Measurements from ENCODE around the gene STK33. TPM values are rescaled to one million over a fixed set of nuclear protein-coding genes. Genes with fewer than 3 reads are reported as not detected.

STK33 gene
- polyA plus RNA-seq, 1 donor from 2014 or later: 13.9 TPM

- Histone ChIP-seq H3K9me3 (ENCODE audit: low read length) (no peaks in the 10 kb centered on the region), H3K27ac (ENCODE audit: low read length) (no peak overlapping the region), H3K9me2 (ENCODE audit: insufficient read depth, low read length) (no peaks in the 10 kb centered on the region), H3K4me2 (ENCODE audit: low read length) (no peak overlapping the region), H3K9ac (ENCODE audit: low read length) (no peak overlapping the region), H3K4me3 (ENCODE audit: low read length) (no peak overlapping the region), H2AFZ (ENCODE audit: low read depth, low read length) (no peak overlapping the region), H3K79me2 (replicated peaks; ENCODE audit: insufficient read depth, low read length) (no peaks in the 10 kb centered on the region), H3K36me3 (ENCODE audit: insufficient read depth, low read length) (no peaks in the 10 kb centered on the region), H4K20me1 (ENCODE audit: insufficient read depth) (no peaks in the 10 kb centered on the region), H3F3A (ENCODE audit: insufficient read depth, low read length, poor library complexity, severe bottlenecking) (no peaks in the 10 kb centered on the region), H3K27me3 (ENCODE audit: insufficient read depth, low read depth, low read length) (no peaks in the 10 kb centered on the region)
- TF ChIP-seq POLR2AphosphoS5 (IDR thresholded peaks at IDR 0.05): no peak
These were observed 218.6 kb downstream of the STK33 start for GRCh38 chr11:8375460-8375859.

- H3K36me3 ChIP-seq (ENCODE audit: insufficient read depth, low read length): no peaks in the 10 kb centered on the region
- no peaks in the 10 kb centered on the region for H3K27me3 ChIP-seq (ENCODE audit: insufficient read depth, low read depth, low read length)
- H4K20me1 ChIP-seq (ENCODE audit: insufficient read depth): no peaks in the 10 kb centered on the region
- H3K4me2 ChIP-seq (ENCODE audit: low read length): no peak overlapping the region
- no peak overlapping the region for H2AFZ ChIP-seq (ENCODE audit: low read depth, low read length)
- H3K9me3 ChIP-seq (ENCODE audit: low read length): no peaks in the 10 kb centered on the region
- no peaks in the 10 kb centered on the region for H3K79me2 ChIP-seq (replicated peaks; ENCODE audit: insufficient read depth, low read length)
- H3K27ac ChIP-seq (ENCODE audit: low read length): no peak overlapping the region
- TF ChIP-seq SMC3 (conservative IDR thresholded peaks at IDR 0.05; ENCODE audit: poor library complexity) (no peak), CTCF (IDR thresholded peaks at IDR 0.05; ENCODE audit: poor library complexity, severe bottlenecking) (no peak), REST (IDR thresholded peaks at IDR 0.05; ENCODE audit: borderline replicate concordance) (no peak), POLR2AphosphoS5 (IDR thresholded peaks at IDR 0.05) (no peak), TAF1 (IDR thresholded peaks at IDR 0.05; ENCODE audit: low read depth) (no peak), EZH2 (IDR thresholded peaks at IDR 0.05; ENCODE audit: borderline replicate concordance, insufficient read depth, low read length, poor library complexity, severe bottlenecking) (no peak), EP300 (conservative IDR thresholded peaks at IDR 0.05; ENCODE audit: poor library complexity, severe bottlenecking) (no peak), RAD21 (conservative IDR thresholded peaks at IDR 0.05) (no peak), MXI1 (conservative IDR thresholded peaks at IDR 0.05; ENCODE audit: poor library complexity, severe bottlenecking) (no peak)
- no peak overlapping the region for H3K4me3 ChIP-seq (ENCODE audit: low read length)
- no peaks in the 10 kb centered on the region for H3K9me2 ChIP-seq (ENCODE audit: insufficient read depth, low read length)
- no peaks in the 10 kb centered on the region for H3F3A ChIP-seq (ENCODE audit: insufficient read depth, low read length, poor library complexity, severe bottlenecking)
- no peak overlapping the region for H3K9ac ChIP-seq (ENCODE audit: low read length)
These were observed 219.3 kb downstream of the STK33 start for GRCh38 chr11:8374716-8375115.

Measured in neural cell (in vitro differentiated cells).